ENCODE results near the gene STAMBPL1.

The STAMBPL1 gene

GRCh38 chr10:88946965-88947590 is 67.0 kb downstream of the STAMBPL1 start:
- no peak overlapping the region for H3K4me3 ChIP-seq (ENCODE audit: low read depth, low read length)
- no peak overlapping the region for H3K27ac ChIP-seq (ENCODE audit: low read depth, low read length)
- no peak overlapping the region for H2AFZ ChIP-seq (ENCODE audit: low read length, unreplicated experiment)
- no peaks in the 10 kb centered on the region for H3K36me3 ChIP-seq (ENCODE audit: insufficient read depth, low read length)
- H3K79me2 ChIP-seq (ENCODE audit: control insufficient read depth, insufficient read depth, low read length, unreplicated experiment) = no peaks in the 10 kb centered on the region
- H3K4me1 ChIP-seq (ENCODE audit: control insufficient read depth, insufficient read depth, low read length, unreplicated experiment) = peaks cover 23% of the 10 kb centered on the region
- H3K27me3 ChIP-seq (ENCODE audit: insufficient read depth, low read length) = no peaks in the 10 kb centered on the region

- Histone ChIP-seq H2AFZ (ENCODE audit: low read length, unreplicated experiment) (no peak overlapping the region), H3K36me3 (ENCODE audit: insufficient read depth, low read length) (no peaks in the 10 kb centered on the region), H3K27ac (ENCODE audit: low read depth, low read length) (no peak overlapping the region), H3K79me2 (ENCODE audit: control insufficient read depth, insufficient read depth, low read length, unreplicated experiment) (no peaks in the 10 kb centered on the region), H3K4me1 (ENCODE audit: control insufficient read depth, insufficient read depth, low read length, unreplicated experiment) (peaks cover 31% of the 10 kb centered on the region), H3K4me3 (ENCODE audit: low read depth, low read length) (no peak overlapping the region), H3K27me3 (ENCODE audit: insufficient read depth, low read length) (no peaks in the 10 kb centered on the region)
Measured at GRCh38 chr10:88949051-88949450, 69.0 kb downstream of the STAMBPL1 start.

- Histone ChIP-seq H3K36me3 (ENCODE audit: insufficient read depth, low read length) (no peaks in the 10 kb centered on the region), H3K4me1 (ENCODE audit: control insufficient read depth, insufficient read depth, low read length, unreplicated experiment) (peaks cover 31% of the 10 kb centered on the region), H3K27me3 (ENCODE audit: insufficient read depth, low read length) (no peaks in the 10 kb centered on the region), H3K27ac (ENCODE audit: low read depth, low read length) (peak overlapping the region; percentile 82), H3K4me3 (ENCODE audit: low read depth, low read length) (no peak overlapping the region; the same call in 1 of the 2 replicates), H3K79me2 (ENCODE audit: control insufficient read depth, insufficient read depth, low read length, unreplicated experiment) (no peaks in the 10 kb centered on the region), H2AFZ (ENCODE audit: low read length, unreplicated experiment) (peak overlapping the region; percentile 67)
Measured at GRCh38 chr10:88949912-88950837, 70.1 kb downstream of the STAMBPL1 start.

GRCh38 chr10:88952647-88953111 is 72.6 kb downstream of the STAMBPL1 start, which contains the start of gene ACTA2:
TSS of gene ACTA2 (minus strand) at chr10:88952773. CDS start at chr10:88948930, 3,843 bp downstream.
- Histone ChIP-seq H3K36me3 (ENCODE audit: insufficient read depth, low read length) (no peaks in the 10 kb centered on the region), H3K27me3 (ENCODE audit: insufficient read depth, low read length) (no peaks in the 10 kb centered on the region), H3K4me3 (ENCODE audit: low read depth, low read length) (peak within 1 kb of the TSS; percentile 31), H3K79me2 (ENCODE audit: control insufficient read depth, insufficient read depth, low read length, unreplicated experiment) (no peaks in the 10 kb centered on the region), H3K4me1 (ENCODE audit: control insufficient read depth, insufficient read depth, low read length, unreplicated experiment) (peaks cover 31% of the 10 kb centered on the region), H3K27ac (ENCODE audit: low read depth, low read length) (peak within 1 kb of the TSS; percentile 82), H2AFZ (ENCODE audit: low read length, unreplicated experiment) (peak within 1 kb of the TSS; percentile 3)

- H3K36me3 ChIP-seq (ENCODE audit: insufficient read depth, low read length) = no peaks in the 10 kb centered on the region
- H3K4me3 ChIP-seq (ENCODE audit: low read depth, low read length) = no peak overlapping the region
- H3K79me2 ChIP-seq (ENCODE audit: control insufficient read depth, insufficient read depth, low read length, unreplicated experiment) = no peaks in the 10 kb centered on the region
- H3K27me3 ChIP-seq (ENCODE audit: insufficient read depth, low read length) = no peaks in the 10 kb centered on the region
- H3K27ac ChIP-seq (ENCODE audit: low read depth, low read length) = no peak overlapping the region
- peaks cover 31% of the 10 kb centered on the region for H3K4me1 ChIP-seq (ENCODE audit: control insufficient read depth, insufficient read depth, low read length, unreplicated experiment)
- no peak overlapping the region for H2AFZ ChIP-seq (ENCODE audit: low read length, unreplicated experiment)
Measured at GRCh38 chr10:88953662-88954061, 73.6 kb downstream of the STAMBPL1 start.

- H3K4me1 ChIP-seq (ENCODE audit: control insufficient read depth, insufficient read depth, low read length, unreplicated experiment) = peaks cover 31% of the 10 kb centered on the region
- no peak overlapping the region for H2AFZ ChIP-seq (ENCODE audit: low read length, unreplicated experiment)
- H3K79me2 ChIP-seq (ENCODE audit: control insufficient read depth, insufficient read depth, low read length, unreplicated experiment) = no peaks in the 10 kb centered on the region
- H3K27me3 ChIP-seq (ENCODE audit: insufficient read depth, low read length) = no peaks in the 10 kb centered on the region
- H3K27ac ChIP-seq (ENCODE audit: low read depth, low read length) = no peak overlapping the region
- H3K36me3 ChIP-seq (ENCODE audit: insufficient read depth, low read length) = no peaks in the 10 kb centered on the region
- H3K4me3 ChIP-seq (ENCODE audit: low read depth, low read length) = no peak overlapping the region
Measured at GRCh38 chr10:88954458-88955083, 74.5 kb downstream of the STAMBPL1 start.

- H3K27me3 ChIP-seq (ENCODE audit: insufficient read depth, low read length) = no peaks in the 10 kb centered on the region
- no peaks in the 10 kb centered on the region for H3K79me2 ChIP-seq (ENCODE audit: control insufficient read depth, insufficient read depth, low read length, unreplicated experiment)
- H3K27ac ChIP-seq (ENCODE audit: low read depth, low read length) = no peak overlapping the region
- peaks cover 5% of the 10 kb centered on the region for H3K4me1 ChIP-seq (ENCODE audit: control insufficient read depth, insufficient read depth, low read length, unreplicated experiment)
- H2AFZ ChIP-seq (ENCODE audit: low read length, unreplicated experiment) = no peak overlapping the region
- no peak overlapping the region for H3K4me3 ChIP-seq (ENCODE audit: low read depth, low read length)
- H3K36me3 ChIP-seq (ENCODE audit: insufficient read depth, low read length) = no peaks in the 10 kb centered on the region
Measured at GRCh38 chr10:88957381-88957780, 77.3 kb downstream of the STAMBPL1 start.

GRCh38 chr10:88958721-88959120 is 78.7 kb downstream of the STAMBPL1 start:
- H3K36me3 ChIP-seq (ENCODE audit: insufficient read depth, low read length) = no peaks in the 10 kb centered on the region
- no peak overlapping the region for H3K27ac ChIP-seq (ENCODE audit: low read depth, low read length)
- no peak overlapping the region for H2AFZ ChIP-seq (ENCODE audit: low read length, unreplicated experiment)
- no peaks in the 10 kb centered on the region for H3K79me2 ChIP-seq (ENCODE audit: control insufficient read depth, insufficient read depth, low read length, unreplicated experiment)
- no peaks in the 10 kb centered on the region for H3K4me1 ChIP-seq (ENCODE audit: control insufficient read depth, insufficient read depth, low read length, unreplicated experiment)
- no peaks in the 10 kb centered on the region for H3K27me3 ChIP-seq (ENCODE audit: insufficient read depth, low read length)
- H3K4me3 ChIP-seq (ENCODE audit: low read depth, low read length) = no peak overlapping the region

GRCh38 chr10:88960802-88961201 is 80.8 kb downstream of the STAMBPL1 start:
- no peak overlapping the region for H3K4me3 ChIP-seq (ENCODE audit: low read depth, low read length)
- H3K27me3 ChIP-seq (ENCODE audit: insufficient read depth, low read length) = no peaks in the 10 kb centered on the region
- H3K27ac ChIP-seq (ENCODE audit: low read depth, low read length) = no peak overlapping the region
- H3K36me3 ChIP-seq (ENCODE audit: insufficient read depth, low read length) = no peaks in the 10 kb centered on the region
- no peaks in the 10 kb centered on the region for H3K4me1 ChIP-seq (ENCODE audit: control insufficient read depth, insufficient read depth, low read length, unreplicated experiment)
- H3K79me2 ChIP-seq (ENCODE audit: control insufficient read depth, insufficient read depth, low read length, unreplicated experiment) = no peaks in the 10 kb centered on the region
- H2AFZ ChIP-seq (ENCODE audit: low read length, unreplicated experiment) = no peak overlapping the region

- no peak overlapping the region for H3K4me3 ChIP-seq (ENCODE audit: low read depth, low read length)
- no peaks in the 10 kb centered on the region for H3K79me2 ChIP-seq (ENCODE audit: control insufficient read depth, insufficient read depth, low read length, unreplicated experiment)
- H2AFZ ChIP-seq (ENCODE audit: low read length, unreplicated experiment) = no peak overlapping the region
- no peaks in the 10 kb centered on the region for H3K4me1 ChIP-seq (ENCODE audit: control insufficient read depth, insufficient read depth, low read length, unreplicated experiment)
- no peaks in the 10 kb centered on the region for H3K27me3 ChIP-seq (ENCODE audit: insufficient read depth, low read length)
- H3K27ac ChIP-seq (ENCODE audit: low read depth, low read length) = no peak overlapping the region
- H3K36me3 ChIP-seq (ENCODE audit: insufficient read depth, low read length) = no peaks in the 10 kb centered on the region
Measured at GRCh38 chr10:88961266-88961665, 81.2 kb downstream of the STAMBPL1 start.
